HepG2 (cell line): ENCODE measurements around the gene FGF2.

ENCODE experiments used
- POLR2A ChIP-seq, 2 experiments: IDR thresholded peaks; 2 replicates each; pipeline ENCODE4 v1.6.1; 2011; ENCODE audit warnings: low read depth in 2 of 2, low read length in 2 of 2, mild to moderate bottlenecking in 1 of 2, moderate library complexity in 1 of 2; ENCODE audit not compliant: insufficient read depth in 1 of 2
- SRSF1 ChIP-seq: fragments of 200-400 bp; formaldehyde crosslinking; optimal IDR thresholded peaks from 2 replicates; pipeline ENCODE3; 2017; ENCODE audit warnings: mild to moderate bottlenecking, low read depth, low read length, moderate library complexity
- TF ChIP-seq, protein P1 (sequence below): sonication (generic); formaldehyde crosslinking; IDR thresholded peaks from 2 replicates; pipeline ENCODE4 v1.5.0; 2020; ENCODE audit warnings: mild to moderate bottlenecking, missing genetic modification reagents
- TF ChIP-seq, protein P2 (sequence below): sonication (generic); formaldehyde crosslinking; IDR thresholded peaks from 2 replicates; pipeline ENCODE4 v1.8.0; 2022; ENCODE audit warnings: mild to moderate bottlenecking, missing genetic modification reagents

GRCh38 chr4:122822466-122822865, 4.2 kb upstream of the FGF2 start:
- TF ChIP-seq, protein P1, sequence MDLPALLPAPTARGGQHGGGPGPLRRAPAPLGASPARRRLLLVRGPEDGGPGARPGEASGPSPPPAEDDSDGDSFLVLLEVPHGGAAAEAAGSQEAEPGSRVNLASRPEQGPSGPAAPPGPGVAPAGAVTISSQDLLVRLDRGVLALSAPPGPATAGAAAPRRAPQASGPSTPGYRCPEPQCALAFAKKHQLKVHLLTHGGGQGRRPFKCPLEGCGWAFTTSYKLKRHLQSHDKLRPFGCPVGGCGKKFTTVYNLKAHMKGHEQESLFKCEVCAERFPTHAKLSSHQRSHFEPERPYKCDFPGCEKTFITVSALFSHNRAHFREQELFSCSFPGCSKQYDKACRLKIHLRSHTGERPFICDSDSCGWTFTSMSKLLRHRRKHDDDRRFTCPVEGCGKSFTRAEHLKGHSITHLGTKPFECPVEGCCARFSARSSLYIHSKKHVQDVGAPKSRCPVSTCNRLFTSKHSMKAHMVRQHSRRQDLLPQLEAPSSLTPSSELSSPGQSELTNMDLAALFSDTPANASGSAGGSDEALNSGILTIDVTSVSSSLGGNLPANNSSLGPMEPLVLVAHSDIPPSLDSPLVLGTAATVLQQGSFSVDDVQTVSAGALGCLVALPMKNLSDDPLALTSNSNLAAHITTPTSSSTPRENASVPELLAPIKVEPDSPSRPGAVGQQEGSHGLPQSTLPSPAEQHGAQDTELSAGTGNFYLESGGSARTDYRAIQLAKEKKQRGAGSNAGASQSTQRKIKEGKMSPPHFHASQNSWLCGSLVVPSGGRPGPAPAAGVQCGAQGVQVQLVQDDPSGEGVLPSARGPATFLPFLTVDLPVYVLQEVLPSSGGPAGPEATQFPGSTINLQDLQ = no peak
- TF ChIP-seq SRSF1 (no peak), POLR2A (IDR thresholded peaks at IDR 0.05; ENCODE audit: insufficient read depth in 1 of 2, low read depth in 2 of 2, low read length in 2 of 2) (no peak)
- TF ChIP-seq, protein P2, sequence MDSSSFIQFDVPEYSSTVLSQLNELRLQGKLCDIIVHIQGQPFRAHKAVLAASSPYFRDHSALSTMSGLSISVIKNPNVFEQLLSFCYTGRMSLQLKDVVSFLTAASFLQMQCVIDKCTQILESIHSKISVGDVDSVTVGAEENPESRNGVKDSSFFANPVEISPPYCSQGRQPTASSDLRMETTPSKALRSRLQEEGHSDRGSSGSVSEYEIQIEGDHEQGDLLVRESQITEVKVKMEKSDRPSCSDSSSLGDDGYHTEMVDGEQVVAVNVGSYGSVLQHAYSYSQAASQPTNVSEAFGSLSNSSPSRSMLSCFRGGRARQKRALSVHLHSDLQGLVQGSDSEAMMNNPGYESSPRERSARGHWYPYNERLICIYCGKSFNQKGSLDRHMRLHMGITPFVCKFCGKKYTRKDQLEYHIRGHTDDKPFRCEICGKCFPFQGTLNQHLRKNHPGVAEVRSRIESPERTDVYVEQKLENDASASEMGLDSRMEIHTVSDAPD = no peak
